A549 (cell line): ENCODE results near the gene CDHR2.

Experiments used
- CTCF ChIP-seq: fragments of >200 bp; sonication (Bioruptor Twin); formaldehyde crosslinking; IDR thresholded peaks from 3 replicates; pipeline ENCODE4 v1.5.1; 2016
- RFX5 ChIP-seq: fragments of 450-650 bp; IDR thresholded peaks from 2 replicates; pipeline ENCODE4 v1.7.1; 2014; ENCODE audit warnings: antibody characterized with exemption, mild to moderate bottlenecking, moderate library complexity

GRCh38 chr5:176608142-176608705, 59.1 kb downstream of the CDHR2 start:
- TF ChIP-seq CTCF (no peak), RFX5 (no peak)
